ENCODE measurements around the gene TPM3.

GRCh38 chr1:154137888-154138287 is 54.0 kb downstream of the TPM3 start:
- TF ChIP-seq PKNOX1 (IDR thresholded peaks at IDR 0.05) (peak; percentile 71), BHLHE40 (IDR thresholded peaks at IDR 0.05; ENCODE audit: borderline replicate concordance) (no peak), ZNF384 (IDR thresholded peaks at IDR 0.05) (no peak), LEF1 (IDR thresholded peaks at IDR 0.05; ENCODE audit: borderline replicate concordance) (no peak), FOXM1 (IDR thresholded peaks at IDR 0.05; ENCODE audit: borderline replicate concordance) (no peak), CTBP1 (IDR thresholded peaks at IDR 0.05; ENCODE audit: borderline replicate concordance) (no peak), ARNT (IDR thresholded peaks at IDR 0.05) (no peak), TARDBP (IDR thresholded peaks at IDR 0.05) (no peak), ELF4 (IDR thresholded peaks at IDR 0.05) (no peak)
